ENCODE results near the gene ATR. TPM values are rescaled to one million over a fixed set of nuclear protein-coding genes. Genes with fewer than 3 reads are reported as not detected.
"Not testable (repeated sequence)": the region's sequence is repeated elsewhere in the genome, so short reads cannot be mapped to it uniquely, and the experiment has no call there.

ATR gene
- total RNA-seq, 1 donor from 2014 or later: 36.6 TPM

GRCh38 chr3:142459096-142459495 is 119.4 kb downstream of the ATR start:
- intact Hi-C loops (cut with micrococcal nuclease): no loop called here

GRCh38 chr3:142450881-142451280 is 127.7 kb downstream of the ATR start:
- intact Hi-C loops (cut with micrococcal nuclease): no loop called here

GRCh38 chr3:142450189-142450588 is 128.3 kb downstream of the ATR start:
- intact Hi-C loops (cut with micrococcal nuclease): no loop called here

- intact Hi-C loops (cut with micrococcal nuclease): loop anchor here (1.0 to 5.0 kb wide), 15 partner anchors 60 to 1523 kb away; partner anchors contain the start of genes ATP1B3, ATR, DIPK2A and GK5
Observed at GRCh38 chr3:142447852-142448823, 130.4 kb downstream of the ATR start, which contains the start of gene XRN1. Gene XRN1, minus strand, starts transcription at chr3:142448037. Its CDS starts 93 bp downstream, at chr3:142447944.

GRCh38 chr3:142447301-142447851 is 131.2 kb downstream of the ATR start:
- intact Hi-C loops (cut with micrococcal nuclease): loop anchor here (1.0 to 5.0 kb wide), 12 partner anchors 149 to 1505 kb away; partner anchors contain the start of genes ATP1B3, GK5, PLS1 and SLC25A36

- intact Hi-C loops (cut with micrococcal nuclease): loop anchor here (1.0 to 5.0 kb wide), 11 partner anchors 221 to 1504 kb away; partner anchors contain the start of genes ATP1B3, GK5, RNF7 and SLC25A36
Observed at GRCh38 chr3:142445816-142446254, 132.7 kb downstream of the ATR start.

GRCh38 chr3:142444343-142444742 is 134.2 kb downstream of the ATR start:
- intact Hi-C loops (cut with micrococcal nuclease): no loop called here

- intact Hi-C loops (cut with micrococcal nuclease): not testable (repeated sequence)
Observed at GRCh38 chr3:142443060-142443459, 135.5 kb downstream of the ATR start.

- intact Hi-C loops (cut with micrococcal nuclease): not testable (repeated sequence)
Observed at GRCh38 chr3:142439499-142440220, 138.9 kb downstream of the ATR start.

GRCh38 chr3:142438096-142438495 is 140.4 kb downstream of the ATR start:
- intact Hi-C loops (cut with micrococcal nuclease): not testable (repeated sequence)

- intact Hi-C loops (cut with micrococcal nuclease): no loop called here
Observed at GRCh38 chr3:142436951-142437585, 141.5 kb downstream of the ATR start.

- intact Hi-C loops (cut with micrococcal nuclease): no loop called here
Observed at GRCh38 chr3:142434503-142434902, 144.0 kb downstream of the ATR start.

GRCh38 chr3:142433110-142433509 is 145.4 kb downstream of the ATR start:
- intact Hi-C loops (cut with micrococcal nuclease): no loop called here

GRCh38 chr3:142429582-142429981 is 149.0 kb downstream of the ATR start:
- intact Hi-C loops (cut with micrococcal nuclease): no loop called here

GRCh38 chr3:142424754-142425153 is 153.8 kb downstream of the ATR start:
- intact Hi-C loops (cut with micrococcal nuclease): no loop called here

- intact Hi-C loops (cut with micrococcal nuclease): no loop called here
Observed at GRCh38 chr3:142418926-142419592, 159.5 kb downstream of the ATR start.

- intact Hi-C loops (cut with micrococcal nuclease): no loop called here
Observed at GRCh38 chr3:142417302-142417701, 161.2 kb downstream of the ATR start.

GRCh38 chr3:142400537-142400936 is 178.0 kb downstream of the ATR start:
- intact Hi-C loops (cut with micrococcal nuclease): not testable (repeated sequence)
